AG09319 (cell line): ENCODE measurements around the gene AQP10.
"Not testable (repeated sequence)": the region's sequence is repeated elsewhere in the genome, so short reads cannot be mapped to it uniquely, and the experiment has no call there.

Experiments used
- DNase-seq: peaks from one replicate; pipeline ENCODE4 v3.0.0-alpha.2; 2010; ENCODE audit warnings: low read depth; ENCODE audit errors: extremely low read depth
- CTCF ChIP-seq: IDR thresholded peaks from 2 replicates; pipeline ENCODE4 v1.5.1; 2011; ENCODE audit warnings: low read depth, mild to moderate bottlenecking, inconsistent platforms, low read length, moderate library complexity

AQP10 gene

DNA sequence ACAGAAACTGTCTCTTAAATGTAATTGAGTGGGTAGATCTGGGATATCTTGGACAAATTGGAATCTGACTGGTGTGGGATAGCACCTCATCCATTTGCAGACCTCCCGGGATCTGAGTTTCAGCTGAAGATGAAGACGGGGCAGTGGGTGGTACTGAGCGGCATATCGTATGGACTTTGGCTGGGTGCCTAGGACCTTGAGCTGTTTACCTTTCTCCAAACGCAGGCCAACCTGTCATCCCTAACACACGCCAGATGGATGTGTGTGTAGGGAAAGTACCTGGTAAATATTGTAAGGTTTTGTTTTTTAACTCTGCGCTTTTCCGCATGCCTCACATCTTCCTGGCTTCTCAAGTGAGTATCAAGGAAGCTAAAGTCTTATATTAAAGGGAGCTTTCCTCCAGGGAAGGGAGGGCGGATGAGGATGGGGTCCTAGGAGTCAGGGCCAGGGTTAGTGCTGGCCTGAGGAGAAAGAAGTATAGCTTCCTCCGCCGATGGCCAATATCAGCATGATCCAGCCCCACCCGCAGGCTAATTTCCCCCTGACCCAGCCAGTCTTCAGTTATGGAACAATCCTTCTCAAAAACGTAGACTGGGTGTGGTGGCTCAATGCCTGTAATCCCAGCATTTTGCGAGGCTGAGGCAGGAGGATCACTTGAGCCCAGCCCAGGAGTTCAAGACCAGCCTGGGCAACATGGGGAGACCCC, 30.6 kb downstream of the AQP10 start:
- no peak for DNase-seq
- no peak for TF ChIP-seq CTCF

DNA sequence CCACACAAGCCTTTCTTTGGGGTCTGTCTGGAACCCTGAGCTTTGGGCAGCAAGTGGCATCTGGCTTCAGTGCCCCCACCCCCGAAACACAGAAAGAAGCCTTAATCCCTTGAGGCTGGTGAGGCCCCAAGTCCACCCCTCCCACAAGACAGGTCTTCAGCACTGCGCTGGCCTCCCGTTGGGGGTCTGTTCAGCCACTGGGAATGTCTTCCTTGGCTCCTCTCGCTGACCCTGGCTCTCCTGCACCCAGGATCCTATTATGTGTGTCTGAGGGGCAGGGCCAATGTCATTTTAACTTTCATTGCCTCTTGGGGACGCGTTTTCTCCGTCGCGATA, 31.3 kb downstream of the AQP10 start:
- no peak for TF ChIP-seq CTCF
- DNase-seq: no peak

GRCh38 chr1:154352581-154353459, 31.9 kb downstream of the AQP10 start:
- no peak for DNase-seq
- no peak; the same call in 1 of the 2 replicates for TF ChIP-seq CTCF

DNA sequence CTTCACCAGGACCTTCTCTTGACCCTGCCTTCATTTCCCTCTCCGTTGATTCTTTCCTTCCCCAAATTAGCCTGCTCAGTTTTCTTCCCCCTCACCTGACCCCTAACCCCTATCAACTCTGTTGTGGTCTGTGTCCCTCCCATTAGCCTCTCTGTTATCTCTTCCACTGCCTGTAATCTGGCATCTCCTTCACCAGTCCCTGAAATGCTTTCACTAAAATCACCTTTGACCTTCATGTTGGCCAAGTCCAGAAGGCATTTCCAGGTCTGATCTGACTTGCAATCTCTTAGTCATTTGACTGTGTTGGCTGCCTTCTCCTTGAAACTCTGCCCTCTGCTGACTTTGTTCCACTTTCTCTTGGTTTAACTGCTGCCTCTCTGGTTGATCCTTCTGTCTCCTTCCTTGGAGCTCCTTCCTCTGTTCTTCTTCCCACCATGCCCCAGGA, 32.6 kb downstream of the AQP10 start:
- DNase-seq: no peak
- peak; percentile 39 for TF ChIP-seq CTCF

GRCh38 chr1:154353966-154354365, 33.1 kb downstream of the AQP10 start:
- TF ChIP-seq CTCF: no peak; the same call in 1 of the 2 replicates
- no peak for DNase-seq

- no peak for TF ChIP-seq CTCF
- no peak for DNase-seq
Measured at GRCh38 chr1:154358519-154358918, 37.6 kb downstream of the AQP10 start.

DNA sequence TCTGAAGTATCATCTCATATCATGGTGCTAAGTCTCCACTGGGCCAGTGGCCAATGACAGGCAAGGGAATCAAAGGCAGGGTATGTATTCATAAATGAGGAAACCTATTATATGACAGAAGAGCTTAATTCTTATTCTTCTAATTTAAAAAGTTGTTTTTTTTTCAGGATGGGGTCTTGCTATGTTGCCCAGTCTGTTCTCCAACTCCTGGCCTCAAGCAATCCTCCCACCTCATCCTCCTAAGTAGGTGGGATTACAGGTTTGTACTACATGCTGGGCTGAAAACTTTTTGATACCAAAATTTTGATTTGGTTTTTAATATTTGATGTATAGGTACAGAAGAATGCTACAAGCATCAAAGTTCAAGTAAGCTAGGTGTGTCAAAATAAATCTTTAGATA, 39.4 kb downstream of the AQP10 start:
- DNase-seq: no peak
- TF ChIP-seq CTCF: no peak

GRCh38 chr1:154360881-154361280, 40.0 kb downstream of the AQP10 start:
- DNase-seq: not testable (repeated sequence)
